Stimulated activated CD4-positive, alpha-beta T cell treated with anti-CD3 and anti-CD28 coated beads, Interleukin-15, amount 100 ng/mL, for 48 hours (primary cell): ENCODE results near the gene EPHA3.

Source experiments
- DNase-seq, 2 donors: peaks; one replicate each; pipeline ENCODE4 v3.0.0-alpha.2; 2020; ENCODE audit warnings: low read depth in 2 of 2

Gene EPHA3

GRCh38 chr3:89227634-89228033, 120.2 kb downstream of the EPHA3 start:
- DNase-seq, result no peak

DNA sequence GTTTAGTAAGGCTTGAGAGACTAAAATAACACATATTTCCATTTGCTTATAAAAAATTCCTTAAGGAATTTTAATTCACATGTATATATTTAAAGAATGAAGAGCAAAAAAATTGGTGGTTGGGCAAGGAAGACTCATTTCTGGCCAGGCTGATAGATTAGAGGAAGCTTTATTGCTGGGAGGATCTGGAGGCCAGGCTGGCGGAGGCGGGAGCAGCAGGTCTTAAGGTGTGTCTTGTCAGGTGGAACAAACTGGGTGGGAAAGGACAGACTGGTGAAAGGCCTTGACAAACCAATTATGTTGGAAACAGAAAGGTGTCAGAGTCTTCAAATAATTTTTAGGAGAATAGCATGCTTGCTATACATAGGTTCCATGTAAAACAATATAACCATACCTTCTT, 124.7 kb downstream of the EPHA3 start:
- DNase-seq, result no peak

- DNase-seq, result no peak
These were observed 127.2 kb downstream of the EPHA3 start for GRCh38 chr3:89234620-89235019.

GRCh38 chr3:89238846-89239245, 131.4 kb downstream of the EPHA3 start:
- DNase-seq, result no peak

DNA sequence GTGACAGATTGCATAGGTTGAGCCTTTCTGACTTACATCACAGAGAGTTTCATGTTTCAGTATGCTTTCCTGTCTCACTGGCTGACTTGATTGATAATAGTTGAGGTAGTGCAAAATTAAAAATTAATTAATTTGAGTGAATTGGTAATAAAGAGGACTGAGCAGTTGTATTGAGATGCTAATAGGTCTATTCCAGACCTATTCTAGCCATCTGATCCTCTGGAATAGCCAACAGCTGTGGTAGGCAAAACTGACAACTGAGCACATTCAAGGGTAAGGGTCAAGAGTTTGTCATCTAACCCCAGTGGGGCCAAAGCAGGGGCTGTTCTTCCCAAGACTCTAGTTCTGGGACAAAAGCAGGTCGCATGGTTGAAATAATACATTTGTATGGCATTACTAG, 132.4 kb downstream of the EPHA3 start:
- DNase-seq, result no peak

GRCh38 chr3:89245612-89246011, 138.2 kb downstream of the EPHA3 start:
- DNase-seq, result no peak

DNA sequence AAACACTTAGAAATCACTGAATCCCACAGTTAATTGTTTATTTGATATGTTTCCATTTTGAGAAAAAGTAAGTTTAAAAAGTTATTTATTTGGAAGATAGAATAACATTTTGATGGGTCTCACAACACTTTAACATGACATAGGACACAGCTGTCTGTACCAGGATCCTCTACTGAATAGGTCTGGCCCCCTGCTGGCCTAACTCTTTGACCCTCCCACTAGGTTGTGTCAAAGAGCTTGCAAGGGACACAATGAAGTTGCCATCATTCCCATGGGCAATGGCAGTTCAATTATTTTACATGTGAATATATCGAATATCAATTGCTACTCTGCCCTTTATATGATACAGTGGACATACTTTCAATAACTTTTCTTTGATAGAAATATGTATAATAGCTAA, 138.9 kb downstream of the EPHA3 start:
- DNase-seq, result no peak

- no peak for DNase-seq
These were observed 143.3 kb downstream of the EPHA3 start for GRCh38 chr3:89250742-89251141.

GRCh38 chr3:89252016-89252415, 144.6 kb downstream of the EPHA3 start:
- no peak for DNase-seq

DNA sequence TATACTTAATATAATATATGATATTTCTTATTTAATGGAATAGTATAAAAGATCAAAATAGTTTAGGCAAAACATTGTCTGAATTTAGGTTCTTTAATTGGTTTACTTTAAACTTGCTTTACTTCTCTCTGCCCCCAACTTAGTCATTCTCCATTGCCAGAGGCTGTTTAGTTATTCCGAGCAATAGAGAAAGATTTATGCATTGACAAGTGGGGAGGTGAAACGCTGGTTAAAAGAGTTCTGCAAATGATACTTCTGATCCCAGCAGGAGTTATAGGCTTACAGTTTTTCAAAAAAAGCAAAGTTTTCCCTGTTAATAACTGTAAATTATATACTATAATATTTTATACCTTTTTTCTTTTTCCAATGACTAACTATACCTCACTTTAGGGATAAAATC, 145.4 kb downstream of the EPHA3 start:
- DNase-seq, result no peak

- DNase-seq, result no peak
These were observed 149.0 kb downstream of the EPHA3 start for GRCh38 chr3:89256395-89256794.

GRCh38 chr3:89256882-89257281, 149.5 kb downstream of the EPHA3 start:
- DNase-seq, result no peak

- no peak for DNase-seq
These were observed 153.3 kb downstream of the EPHA3 start for GRCh38 chr3:89260721-89261120.

- DNase-seq, result no peak
These were observed 154.3 kb downstream of the EPHA3 start for GRCh38 chr3:89261673-89262072.

GRCh38 chr3:89262309-89262929, 155.0 kb downstream of the EPHA3 start:
- no peak for DNase-seq

DNA sequence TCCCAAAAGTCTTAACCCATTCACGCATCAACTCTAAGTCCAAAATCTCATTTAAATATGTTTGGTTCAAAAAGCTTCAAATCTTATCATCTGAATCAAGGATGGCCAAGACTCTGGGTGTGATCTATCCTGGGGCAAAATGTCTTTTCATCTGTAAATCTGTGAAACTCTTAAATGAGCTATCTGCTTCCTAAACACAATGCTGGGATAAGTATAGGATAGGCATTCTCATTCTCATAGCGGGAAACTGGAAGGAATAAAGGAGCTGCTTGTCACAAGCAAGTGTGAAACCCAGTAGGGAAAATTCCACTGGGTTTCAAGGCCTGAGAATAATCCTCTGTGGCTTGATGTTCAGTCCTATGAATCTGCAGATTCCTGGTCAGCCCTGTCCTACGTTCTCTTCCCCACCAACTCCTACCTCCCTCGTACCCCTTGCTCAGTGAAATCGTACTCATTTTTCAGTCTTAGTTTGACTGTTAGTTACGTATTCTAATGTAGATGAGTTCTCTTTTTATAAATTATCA, 156.7 kb downstream of the EPHA3 start:
- DNase-seq, result no peak

DNA sequence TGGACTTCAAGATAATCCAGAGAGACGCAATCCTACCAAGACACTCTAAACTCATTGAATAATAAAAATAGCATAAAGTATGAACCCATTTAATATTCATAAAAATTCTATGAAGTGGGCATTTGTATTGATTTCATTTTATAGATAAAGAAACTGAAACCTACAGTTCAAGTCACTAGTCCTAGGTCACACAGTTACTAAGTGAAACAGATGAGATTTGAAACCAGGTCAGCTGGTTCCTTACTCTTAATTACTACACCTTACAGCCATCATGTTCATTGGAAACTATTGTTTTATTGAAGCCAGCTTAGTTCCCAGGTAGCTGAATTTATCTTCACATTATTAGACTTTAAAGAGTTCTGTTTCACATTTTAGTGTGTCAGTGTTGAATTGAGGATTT, 158.7 kb downstream of the EPHA3 start:
- DNase-seq, result no peak

- DNase-seq, result no peak
These were observed 160.6 kb downstream of the EPHA3 start for GRCh38 chr3:89268059-89268458.

- DNase-seq, result no peak
These were observed 162.8 kb downstream of the EPHA3 start for GRCh38 chr3:89270201-89270600.

GRCh38 chr3:89275001-89275400, 167.6 kb downstream of the EPHA3 start:
- DNase-seq, result no peak

GRCh38 chr3:89276116-89276515, 168.7 kb downstream of the EPHA3 start:
- DNase-seq, result no peak

DNA sequence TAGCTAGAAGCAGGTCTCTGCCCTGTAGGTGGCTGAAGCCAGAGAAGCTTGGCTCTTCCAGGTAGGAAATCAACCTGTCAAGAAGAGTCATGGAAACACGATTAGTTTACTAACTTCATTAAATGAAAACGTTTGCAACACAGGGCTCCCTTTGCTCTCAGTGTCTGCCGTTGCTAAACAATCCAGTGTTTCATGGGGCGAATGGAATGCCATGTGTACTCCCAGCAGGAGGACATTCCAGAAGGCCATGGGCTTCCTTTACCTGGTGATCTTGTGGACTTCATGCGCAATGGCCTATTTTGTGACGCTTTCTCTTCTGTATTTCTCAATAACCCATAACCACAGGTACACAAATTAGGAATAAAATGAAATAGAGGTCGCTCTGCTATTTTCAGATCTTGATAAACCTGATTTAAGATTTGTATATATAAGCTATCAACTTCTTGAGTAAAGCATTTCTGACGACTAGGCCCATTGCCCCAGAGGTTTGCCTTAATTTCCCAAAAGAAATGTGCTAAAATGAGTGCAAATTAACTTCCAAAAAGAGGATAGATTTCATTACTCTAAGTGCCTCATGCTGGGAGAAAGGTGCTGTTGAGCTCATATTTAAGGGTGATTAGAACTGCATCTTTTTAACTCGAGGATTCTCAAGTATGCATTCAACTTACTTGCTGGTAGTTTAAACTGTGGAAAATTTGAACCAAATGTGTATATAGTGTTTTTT, 171.0 kb downstream of the EPHA3 start:
- no peak for DNase-seq

DNA sequence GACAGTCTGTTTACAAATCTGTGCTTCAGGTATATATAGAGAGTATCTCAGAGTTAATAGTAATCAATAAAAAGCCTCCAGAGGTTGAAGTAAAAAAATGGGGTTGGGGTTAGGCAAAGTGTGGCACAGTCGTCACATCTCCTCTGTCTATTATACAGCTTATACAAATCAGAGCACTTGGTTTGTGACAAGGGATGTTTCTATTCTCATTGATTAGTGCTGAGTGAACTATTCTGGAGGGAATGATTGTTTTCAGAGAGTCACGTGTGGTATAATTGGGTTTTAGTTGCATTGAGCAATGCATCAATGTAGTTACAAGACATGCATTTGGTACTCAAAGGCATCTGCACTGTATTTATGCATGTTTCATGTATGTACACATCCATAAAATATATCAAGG, 172.9 kb downstream of the EPHA3 start:
- no peak for DNase-seq
